ENCODE results near the gene AP2A2.

The AP2A2 gene

DNA sequence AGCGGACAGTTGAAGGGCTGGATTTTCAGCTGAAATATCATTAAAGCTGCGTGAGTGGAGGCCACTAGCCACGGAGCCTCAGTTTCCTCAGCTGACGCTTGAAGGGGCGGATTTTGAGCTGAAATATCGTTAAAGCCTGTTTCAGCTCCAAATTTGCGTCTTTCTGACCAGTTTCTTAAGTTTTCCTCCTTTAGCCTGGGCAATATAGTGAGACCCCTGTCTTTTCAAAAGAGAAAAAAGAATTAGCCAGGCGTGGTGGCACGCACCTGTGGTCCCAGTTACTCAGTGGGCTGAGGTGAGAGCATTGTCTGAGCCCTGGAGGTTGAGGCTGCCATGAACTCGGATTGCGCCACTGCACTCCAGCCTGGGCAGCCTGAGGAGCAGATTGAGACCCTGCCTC is 3.7 kb downstream of the AP2A2 start:
- TF ChIP-seq CTCF (IDR thresholded peaks at IDR 0.05; ENCODE audit: low read depth, low read length, poor library complexity, severe bottlenecking), result no peak
- TF ChIP-seq EZH2phosphoT487 (IDR thresholded peaks at IDR 0.05; ENCODE audit: borderline replicate concordance, low read length), result no peak
- peaks cover 10% of the 10 kb centered on the region for H3K36me3 ChIP-seq (ENCODE audit: control insufficient read depth, low read length)
- H3K27me3 ChIP-seq (ENCODE audit: control insufficient read depth, low read length), result no peaks in the 10 kb centered on the region
- H3K27ac ChIP-seq (ENCODE audit: low read depth, low read length), result no peak overlapping the region
- no peaks in the 10 kb centered on the region for H3K9me3 ChIP-seq (ENCODE audit: control insufficient read depth, insufficient read depth, low read length)
- peaks cover 79% of the 10 kb centered on the region for H3K79me2 ChIP-seq (ENCODE audit: control insufficient read depth, low read length)
- H3F3A ChIP-seq (ENCODE audit: control insufficient read depth, insufficient read depth), result 0 out of 2 replicates have a peak, but pooled peaks cover 2% of the 10 kb centered on the region
- no peaks in the 10 kb centered on the region for H3K9me2 ChIP-seq (replicated peaks; ENCODE audit: control insufficient read depth, low read length)
- peaks cover 14% of the 10 kb centered on the region for H3K4me1 ChIP-seq (ENCODE audit: control insufficient read depth, low read length)
- H4K20me1 ChIP-seq (ENCODE audit: control insufficient read depth, insufficient read depth, low read depth, low read length), result no peaks in the 10 kb centered on the region; the same call in 1 of the 2 replicates
- H3K4me3 ChIP-seq (ENCODE audit: low read length), result no peak overlapping the region
- no peak overlapping the region for H3K4me2 ChIP-seq (ENCODE audit: low read length)

- no peaks in the 10 kb centered on the region; the same call in 1 of the 2 replicates for H4K20me1 ChIP-seq (ENCODE audit: control insufficient read depth, insufficient read depth, low read depth, low read length)
- no peak overlapping the region for H3K4me2 ChIP-seq (ENCODE audit: low read length)
- H3K36me3 ChIP-seq (ENCODE audit: control insufficient read depth, low read length), result peaks cover 10% of the 10 kb centered on the region
- H3F3A ChIP-seq (ENCODE audit: control insufficient read depth, insufficient read depth), result 0 out of 2 replicates have a peak, but pooled peaks cover 2% of the 10 kb centered on the region
- peaks cover 89% of the 10 kb centered on the region for H3K79me2 ChIP-seq (ENCODE audit: control insufficient read depth, low read length)
- no peaks in the 10 kb centered on the region for H3K9me3 ChIP-seq (ENCODE audit: control insufficient read depth, insufficient read depth, low read length)
- H3K27me3 ChIP-seq (ENCODE audit: control insufficient read depth, low read length), result no peaks in the 10 kb centered on the region
- no peak overlapping the region for H3K4me3 ChIP-seq (ENCODE audit: low read length)
- H3K9me2 ChIP-seq (replicated peaks; ENCODE audit: control insufficient read depth, low read length), result no peaks in the 10 kb centered on the region
- H3K4me1 ChIP-seq (ENCODE audit: control insufficient read depth, low read length), result peaks cover 11% of the 10 kb centered on the region
- no peak overlapping the region for H3K27ac ChIP-seq (ENCODE audit: low read depth, low read length)
- no peak for TF ChIP-seq EZH2phosphoT487 (IDR thresholded peaks at IDR 0.05; ENCODE audit: borderline replicate concordance, low read length)
- no peak for TF ChIP-seq CTCF (IDR thresholded peaks at IDR 0.05; ENCODE audit: low read depth, low read length, poor library complexity, severe bottlenecking)
These were observed 5.7 kb downstream of the AP2A2 start for GRCh38 chr11:931385-931784.

DNA sequence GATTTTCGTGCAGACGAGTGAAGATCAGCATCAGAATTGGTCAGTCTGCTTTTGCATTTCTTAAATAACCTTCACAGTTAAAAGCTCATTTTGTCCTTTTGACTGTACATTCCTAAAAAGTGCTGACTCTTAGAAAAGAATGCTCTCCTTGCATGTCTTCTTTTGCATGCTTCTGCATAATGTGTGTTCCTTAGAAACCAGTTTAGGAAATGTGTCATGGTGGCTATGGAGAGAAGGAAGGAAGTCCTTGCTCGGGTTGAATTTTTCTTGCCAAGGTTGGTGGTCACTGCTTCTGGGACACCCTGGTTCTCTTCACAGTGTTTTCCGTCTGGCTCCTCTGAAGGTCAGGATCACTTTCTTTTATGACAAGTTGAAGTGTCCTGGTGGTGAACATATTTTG is 6.8 kb downstream of the AP2A2 start:
- no peak overlapping the region for H3K4me2 ChIP-seq (ENCODE audit: low read length)
- H3K79me2 ChIP-seq (ENCODE audit: control insufficient read depth, low read length), result peaks cover 87% of the 10 kb centered on the region
- TF ChIP-seq EZH2phosphoT487 (IDR thresholded peaks at IDR 0.05; ENCODE audit: borderline replicate concordance, low read length) (no peak), CTCF (IDR thresholded peaks at IDR 0.05; ENCODE audit: low read depth, low read length, poor library complexity, severe bottlenecking) (no peak)
- H3K36me3 ChIP-seq (ENCODE audit: control insufficient read depth, low read length), result peaks cover 4% of the 10 kb centered on the region
- no peak overlapping the region for H3K27ac ChIP-seq (ENCODE audit: low read depth, low read length)
- no peaks in the 10 kb centered on the region for H3K9me3 ChIP-seq (ENCODE audit: control insufficient read depth, insufficient read depth, low read length)
- H3K4me3 ChIP-seq (ENCODE audit: low read length), result no peak overlapping the region
- H3F3A ChIP-seq (ENCODE audit: control insufficient read depth, insufficient read depth), result 0 out of 2 replicates have a peak, but pooled peaks cover 2% of the 10 kb centered on the region
- no peaks in the 10 kb centered on the region for H3K9me2 ChIP-seq (replicated peaks; ENCODE audit: control insufficient read depth, low read length)
- H4K20me1 ChIP-seq (ENCODE audit: control insufficient read depth, insufficient read depth, low read depth, low read length), result no peaks in the 10 kb centered on the region
- H3K27me3 ChIP-seq (ENCODE audit: control insufficient read depth, low read length), result no peaks in the 10 kb centered on the region
- peaks cover under 1% of the 10 kb centered on the region; the same call in 1 of the 2 replicates for H3K4me1 ChIP-seq (ENCODE audit: control insufficient read depth, low read length)
